Activated B cell treated with CpG ODN at 0.5 μM for 24 hours (primary cell): ENCODE measurements around the gene HP1BP3. TPM values are rescaled to one million over a fixed set of nuclear protein-coding genes. Genes with fewer than 3 reads are reported as not detected.

Experiments used
- ATAC-seq: fragments of 200-7000 bp; cut with Tn5 transposase; one replicate; pipeline ENCODE4 v1.10.0; 2021; ENCODE audit warnings: low read depth, mild to moderate bottlenecking, moderate library complexity
- CTCF ChIA-PET: fragments of 350-600 bp; sonication (Branson Sonifier 250); formaldehyde crosslinking; loops from one replicate; lab custom pipeline; 2021; ENCODE audit warnings: antibody characterized with exemption; lab: Charles Lee
- POLR2A ChIA-PET: fragments of 350-600 bp; sonication (Branson Sonifier 250); formaldehyde crosslinking; loops from one replicate; lab custom pipeline; 2021; ENCODE audit warnings: antibody characterized with exemption; lab: Charles Lee
- DNase-seq: peaks from one replicate; pipeline ENCODE4 v3.0.0; 2022
- H3K27ac Mint-ChIP-seq: one replicate; pipeline ENCODE4 v1.8.0; 2020; ENCODE audit warnings: mixed read lengths
- H3K27me3 Mint-ChIP-seq: one replicate; pipeline ENCODE4 v1.8.0; 2021; ENCODE audit warnings: mixed read lengths
- H3K36me3 Mint-ChIP-seq: one replicate; pipeline ENCODE4 v1.8.0; 2021; ENCODE audit warnings: low read depth, mixed read lengths
- H3K4me1 Mint-ChIP-seq: one replicate; pipeline ENCODE4 v1.8.0; 2021; ENCODE audit warnings: mixed read lengths
- H3K4me3 Mint-ChIP-seq: one replicate; pipeline ENCODE4 v1.8.0; 2020; ENCODE audit warnings: mild to moderate bottlenecking, mixed read lengths
- H3K9me3 Mint-ChIP-seq: one replicate; pipeline ENCODE4 v1.8.0; 2020; ENCODE audit warnings: mixed read lengths
- CTCF ChIP-seq: fragments of 200-600 bp; IDR thresholded peaks from one replicate; pipeline ENCODE4 v1.8.0; 2022; ENCODE audit warnings: antibody characterized with exemption, mild to moderate bottlenecking
- intact Hi-C: fragments of 100-400 bp; cut with micrococcal nuclease; formaldehyde crosslinking; loops from one replicate; pipeline ENCODE4 v1.15.1; 2024
- total RNA-seq: library from RNA; stranded (reverse); gene quantifications from 2 replicates; pipeline ENCODE4 v1.2.3, GENCODE V29; 2022

HP1BP3 gene
- total RNA-seq, 1 donor from 2014 or later: 183 TPM

GRCh38 chr1:20732071-20732587, 55.0 kb downstream of the HP1BP3 start:
- Mint-ChIP-seq H3K36me3 (peaks cover 3% of the 10 kb centered on the region), H3K9me3 (no peaks in the 10 kb centered on the region), H3K4me1 (peaks cover 29% of the 10 kb centered on the region), H3K27ac (peak overlapping the region; percentile 50), H3K27me3 (peaks cover 11% of the 10 kb centered on the region), H3K4me3 (peak overlapping the region; percentile 85)
- peak; percentile 68 for ATAC-seq
- ChIA-PET CTCF (interaction anchor here (1.6 to 2.9 kb wide), 2 partner anchors 35 to 208 kb away, joined by 4 to 9 read pairs; no protein-coding TSS in a partner anchor), POLR2A (interaction anchor here (1.2 to 2.2 kb wide), 5 partner anchors 14 to 99 kb away, joined by 3 to 10 read pairs (median 3); partner anchors contain the start of genes DDOST, HP1BP3, KIF17 and PINK1)
- intact Hi-C loops: loop anchor here (2.0 kb wide), 1 partner anchor 209 kb away; no protein-coding TSS in a partner anchor
- DNase-seq: peak; percentile 61
- no peak for TF ChIP-seq CTCF

- intact Hi-C loops: loop anchor here (1.0 kb wide), 1 partner anchor 12 kb away; no protein-coding TSS in a partner anchor
- no peak overlapping the region for H3K27ac Mint-ChIP-seq
- no peak for TF ChIP-seq CTCF
- POLR2A ChIA-PET: interaction anchor here (0.6 to 2.0 kb wide), 5 partner anchors 14 to 208 kb away, joined by 3 to 12 read pairs (median 5); partner anchors contain the start of genes DDOST, HP1BP3 and KIF17
- CTCF ChIA-PET: interaction anchor here (1.1 to 2.9 kb wide), 4 partner anchors 34 to 396 kb away, joined by 3 to 9 read pairs (median 5); no protein-coding TSS in a partner anchor
- no peaks in the 10 kb centered on the region for H3K36me3 Mint-ChIP-seq
- H3K9me3 Mint-ChIP-seq: no peaks in the 10 kb centered on the region
- DNase-seq (no peak), ATAC-seq (peak; percentile 30)
- H3K27me3 Mint-ChIP-seq: peaks cover 11% of the 10 kb centered on the region
- peak overlapping the region; percentile 83 for H3K4me3 Mint-ChIP-seq
- H3K4me1 Mint-ChIP-seq: peaks cover 29% of the 10 kb centered on the region
These were observed 55.8 kb downstream of the HP1BP3 start for GRCh38 chr1:20731057-20731991.

GRCh38 chr1:20730690-20731056, 56.4 kb downstream of the HP1BP3 start:
- H3K4me1 Mint-ChIP-seq: peaks cover 29% of the 10 kb centered on the region
- ATAC-seq (no peak), DNase-seq (no peak)
- H3K36me3 Mint-ChIP-seq: no peaks in the 10 kb centered on the region
- intact Hi-C loops: loop anchor here (1.0 kb wide), 1 partner anchor 11 kb away; no protein-coding TSS in a partner anchor
- H3K27ac Mint-ChIP-seq: no peak overlapping the region
- no peaks in the 10 kb centered on the region for H3K9me3 Mint-ChIP-seq
- peaks cover 11% of the 10 kb centered on the region for H3K27me3 Mint-ChIP-seq
- peak overlapping the region; percentile 24 for H3K4me3 Mint-ChIP-seq
- POLR2A ChIA-PET: interaction anchor here (1.0 kb wide), 1 partner anchor 56 kb away, joined by 5 read pairs; the partner anchor contains the start of gene HP1BP3
- CTCF ChIA-PET: interaction anchor here (1.1 kb wide), 2 partner anchors 33 to 397 kb away, joined by 3 to 6 read pairs; no protein-coding TSS in a partner anchor
- TF ChIP-seq CTCF: no peak

GRCh38 chr1:20729990-20730689, 57.0 kb downstream of the HP1BP3 start:
- CTCF ChIA-PET: interaction anchor here (1.1 kb wide), 2 partner anchors 33 to 397 kb away, joined by 3 to 6 read pairs; no protein-coding TSS in a partner anchor
- no peak for DNase-seq
- ATAC-seq: no peak
- intact Hi-C loops: loop anchor here (1.0 kb wide), 1 partner anchor 69 kb away; the partner anchor contains the start of gene DDOST
- peaks cover 29% of the 10 kb centered on the region for H3K4me1 Mint-ChIP-seq
- no peak for TF ChIP-seq CTCF
- H3K27me3 Mint-ChIP-seq: peaks cover 11% of the 10 kb centered on the region
- H3K36me3 Mint-ChIP-seq: no peaks in the 10 kb centered on the region
- POLR2A ChIA-PET: no interaction called here
- no peaks in the 10 kb centered on the region for H3K9me3 Mint-ChIP-seq
- peak overlapping the region; percentile 14 for H3K27ac Mint-ChIP-seq
- peak overlapping the region; percentile 36 for H3K4me3 Mint-ChIP-seq
